ENCODE measurements around the gene HTR4.

HTR4 gene

DNA sequence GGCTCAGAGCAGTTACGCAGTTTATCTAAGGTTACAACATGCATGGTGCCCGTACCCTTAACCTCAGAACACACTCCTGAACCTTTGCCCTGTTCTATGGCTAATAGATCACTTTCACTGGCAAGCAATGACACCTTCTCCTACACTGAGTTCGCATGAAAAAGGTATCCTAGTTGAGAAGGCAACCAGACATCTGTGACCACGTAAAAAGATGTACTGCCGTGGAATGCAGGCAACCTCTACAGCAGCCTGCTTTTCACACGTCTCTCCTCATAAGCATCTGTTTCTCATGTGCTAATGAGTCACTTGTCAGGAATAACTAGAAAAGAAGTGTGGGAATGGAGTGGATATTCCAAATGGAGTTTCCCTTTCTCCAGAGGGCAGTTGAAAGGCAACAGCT, 199.1 kb downstream of the HTR4 start:
- no peak for DNase-seq (ENCODE audit: low read depth)
- no peak overlapping the region for H3K4me3 ChIP-seq (ENCODE audit: low read depth, low read length)

DNA sequence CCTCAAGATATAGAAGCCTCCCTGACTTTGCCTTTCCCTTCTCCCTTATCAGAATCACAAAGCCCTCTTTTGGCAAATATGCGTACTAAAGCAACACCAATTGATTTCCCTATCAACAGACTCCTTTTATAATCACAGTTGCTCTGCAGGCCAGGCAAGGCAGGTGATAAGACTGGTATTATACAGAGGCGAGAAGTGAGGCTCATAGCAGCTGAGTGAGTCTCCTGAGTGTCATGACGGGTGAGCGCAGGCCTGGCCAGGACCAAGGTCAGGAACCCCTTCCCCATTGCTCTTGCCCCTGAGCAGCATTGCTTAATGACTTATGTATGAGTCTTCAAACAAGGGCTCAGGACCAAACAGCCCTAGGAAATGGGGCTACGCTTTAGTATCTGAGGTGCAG, 199.8 kb downstream of the HTR4 start:
- DNase-seq (ENCODE audit: low read depth), result no peak
- H3K4me3 ChIP-seq (ENCODE audit: low read depth, low read length), result no peak overlapping the region

DNA sequence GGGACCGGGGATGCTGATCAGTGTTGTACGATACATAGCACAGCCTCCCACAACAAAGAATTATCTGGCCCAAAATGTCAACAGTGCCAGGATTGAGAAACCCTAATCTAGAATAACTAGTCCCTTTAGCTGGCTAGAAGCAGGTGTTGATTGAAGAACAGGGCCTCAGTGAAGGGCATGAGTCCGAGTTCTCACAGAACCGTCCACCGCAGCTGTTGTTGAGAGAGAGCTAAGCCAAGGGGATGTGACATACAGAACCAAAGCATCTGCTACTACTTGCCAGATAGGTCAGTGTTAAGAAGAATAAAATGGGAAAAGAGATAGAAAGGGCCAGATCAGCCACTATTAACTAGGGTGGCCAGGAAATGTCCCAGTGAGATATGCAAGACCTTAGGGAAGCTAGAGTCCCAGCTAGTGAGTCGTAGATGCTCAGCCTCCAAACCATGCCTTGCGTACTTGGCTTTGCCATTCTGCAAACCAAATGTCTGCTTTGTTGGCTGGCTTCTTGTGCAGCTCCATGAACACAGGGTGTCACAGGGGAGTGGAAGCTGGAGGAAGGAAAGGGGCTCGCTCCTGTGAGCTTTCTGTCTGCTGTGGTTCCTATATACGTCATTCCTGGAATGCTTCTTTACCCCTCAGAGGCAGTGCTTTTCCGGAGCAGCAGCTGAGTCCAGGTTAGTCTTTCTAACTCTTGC, 201.7 kb downstream of the HTR4 start:
- DNase-seq (ENCODE audit: low read depth), result no peak

DNA sequence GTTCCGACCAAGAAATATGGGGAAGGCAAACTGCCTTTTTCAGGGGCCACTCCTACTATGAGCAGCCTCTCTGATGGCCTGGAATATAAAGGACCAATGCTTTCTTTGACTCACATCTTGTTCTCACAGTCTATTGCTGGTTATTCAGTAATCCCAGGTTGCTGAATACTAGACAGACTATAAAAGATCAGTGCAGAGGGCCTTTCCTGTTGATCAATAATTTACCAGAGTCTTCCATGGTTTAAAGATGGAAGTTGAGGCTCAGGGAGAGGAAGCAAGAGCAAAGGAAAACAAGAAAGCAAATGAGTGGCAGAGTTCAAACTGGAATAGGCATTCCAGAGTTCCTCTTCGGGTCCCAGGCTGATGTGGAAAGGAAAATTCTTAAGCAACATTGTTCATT, 207.7 kb downstream of the HTR4 start:
- no peak overlapping the region for H3K4me3 ChIP-seq (ENCODE audit: low read depth, low read length)
- no peak for DNase-seq (ENCODE audit: low read depth)

More for the DNA sequence above, 201.7 kb downstream of the HTR4 start:
- no peak overlapping the region for H3K4me3 ChIP-seq (ENCODE audit: low read depth, low read length)

DNA sequence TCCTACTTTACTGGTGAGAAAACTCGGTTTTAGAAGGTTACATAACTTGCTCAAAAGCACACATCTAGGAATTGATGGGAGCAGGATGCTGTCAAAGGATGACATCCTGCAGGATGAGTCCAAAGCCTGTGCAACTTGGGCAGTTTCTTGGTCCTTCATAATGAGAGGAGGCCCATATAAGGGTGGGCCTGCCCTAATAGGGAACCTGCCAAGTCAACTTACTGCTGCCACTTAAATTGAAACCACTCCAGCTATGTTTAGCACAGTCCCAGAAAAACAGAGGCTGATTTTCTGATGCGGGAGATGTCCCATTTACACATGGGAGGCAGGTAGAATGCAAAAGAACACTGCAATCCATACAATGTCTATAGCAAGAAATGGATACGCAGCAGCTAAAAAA, 208.7 kb downstream of the HTR4 start:
- no peak overlapping the region for H3K4me3 ChIP-seq (ENCODE audit: low read depth, low read length)
- DNase-seq (ENCODE audit: low read depth), result no peak

DNA sequence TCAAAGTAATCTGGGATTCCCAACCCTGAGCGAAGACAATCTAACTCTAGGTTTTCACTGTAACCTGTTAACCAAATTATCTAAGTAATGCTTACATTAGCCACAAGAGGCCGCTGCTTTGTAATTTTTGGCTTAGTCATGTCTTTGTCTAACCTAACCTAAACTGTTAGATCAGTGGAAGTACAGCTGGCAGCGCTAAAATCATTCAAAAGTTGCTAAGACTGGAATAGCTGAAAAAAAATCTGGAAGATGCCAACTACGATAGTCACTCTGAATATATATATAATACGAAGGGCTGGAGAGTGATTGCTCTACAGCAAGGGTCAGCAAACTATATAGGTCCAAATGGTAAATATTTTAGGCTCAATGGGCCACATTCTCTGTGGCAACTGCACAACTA, 210.3 kb downstream of the HTR4 start:
- H3K4me3 ChIP-seq (ENCODE audit: low read depth, low read length), result no peak overlapping the region
- DNase-seq (ENCODE audit: low read depth), result peak; percentile 32

DNA sequence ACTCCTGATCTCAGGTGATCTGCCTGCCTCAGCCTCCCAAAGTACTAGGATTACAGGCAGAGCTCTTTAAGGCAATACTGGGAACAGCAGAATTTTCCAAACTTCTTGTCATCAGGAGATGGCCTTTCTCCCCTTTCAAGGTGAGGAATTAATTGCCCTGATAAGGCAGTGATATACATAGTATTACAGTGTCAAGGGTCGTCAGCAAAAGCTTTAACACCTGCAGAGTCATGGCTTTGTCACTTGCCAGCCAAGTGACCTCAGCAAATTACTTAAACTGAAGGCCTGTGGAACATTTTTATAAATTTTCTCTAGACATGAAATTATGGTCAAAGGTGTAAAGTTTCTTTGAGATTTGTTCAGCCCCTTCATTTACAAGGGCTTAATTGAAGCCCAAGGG, 211.1 kb downstream of the HTR4 start:
- H3K4me3 ChIP-seq (ENCODE audit: low read depth, low read length), result no peak overlapping the region
- no peak for DNase-seq (ENCODE audit: low read depth)

DNA sequence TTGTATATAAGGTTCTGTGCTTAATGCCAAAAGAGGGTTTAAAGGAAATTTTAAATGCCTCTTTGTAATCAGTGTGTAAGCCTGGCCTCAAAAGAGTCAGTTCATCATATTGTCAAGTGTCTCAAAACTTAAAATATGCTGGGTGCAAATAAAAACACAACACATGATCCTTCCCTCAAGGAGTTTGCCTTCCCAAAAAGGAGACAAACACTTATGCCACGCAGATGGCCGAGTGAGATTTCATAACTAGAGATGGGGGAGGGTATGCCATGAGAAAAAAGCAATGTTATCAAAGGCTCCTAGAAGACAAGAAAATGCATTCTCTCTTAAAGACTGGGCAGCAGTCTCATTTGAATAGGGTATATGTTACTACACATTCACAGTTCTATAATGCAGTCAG, 215.4 kb downstream of the HTR4 start:
- H3K4me3 ChIP-seq (ENCODE audit: low read depth, low read length), result no peak overlapping the region
- DNase-seq (ENCODE audit: low read depth), result no peak

DNA sequence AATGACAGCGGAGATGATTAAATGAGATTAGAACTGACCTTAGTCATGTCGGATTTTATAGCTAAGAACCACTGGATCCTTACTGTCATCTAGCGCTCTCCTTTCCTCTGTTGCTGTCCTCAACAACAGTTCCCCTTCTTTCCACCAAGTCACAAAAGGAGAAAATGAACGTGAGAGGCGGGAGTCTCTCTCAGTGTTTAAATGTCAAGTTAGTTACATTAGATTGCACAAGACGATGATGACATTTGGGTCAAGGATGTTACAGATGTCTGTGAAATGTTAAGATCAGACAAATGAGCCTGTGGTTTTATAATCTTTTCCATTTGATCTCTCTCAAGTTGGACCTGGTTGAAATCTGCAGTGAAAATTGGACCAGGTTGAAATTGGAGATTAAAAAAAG, 217.1 kb downstream of the HTR4 start:
- H3K4me3 ChIP-seq (ENCODE audit: low read depth, low read length), result no peak overlapping the region
- no peak for DNase-seq (ENCODE audit: low read depth)

DNA sequence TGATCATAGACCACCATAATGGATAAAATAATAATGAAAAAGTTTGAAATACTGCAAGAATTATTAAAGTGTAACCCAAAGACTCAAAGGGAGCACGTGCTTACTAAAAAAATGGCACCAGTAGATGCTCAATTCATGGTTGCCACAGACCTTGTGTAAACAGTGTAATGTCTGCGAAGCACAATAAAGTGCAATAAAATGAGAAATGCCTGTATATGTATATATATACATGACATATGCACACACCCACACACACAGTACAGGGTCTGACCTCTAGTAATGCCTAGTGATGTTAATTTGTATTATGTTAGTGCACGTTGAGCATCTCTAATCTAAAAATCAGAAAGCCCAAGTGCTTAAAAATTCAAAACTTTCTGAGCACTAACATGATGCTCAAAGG, 218.3 kb downstream of the HTR4 start:
- DNase-seq (ENCODE audit: low read depth), result no peak
- no peak overlapping the region for H3K4me3 ChIP-seq (ENCODE audit: low read depth, low read length)

DNA sequence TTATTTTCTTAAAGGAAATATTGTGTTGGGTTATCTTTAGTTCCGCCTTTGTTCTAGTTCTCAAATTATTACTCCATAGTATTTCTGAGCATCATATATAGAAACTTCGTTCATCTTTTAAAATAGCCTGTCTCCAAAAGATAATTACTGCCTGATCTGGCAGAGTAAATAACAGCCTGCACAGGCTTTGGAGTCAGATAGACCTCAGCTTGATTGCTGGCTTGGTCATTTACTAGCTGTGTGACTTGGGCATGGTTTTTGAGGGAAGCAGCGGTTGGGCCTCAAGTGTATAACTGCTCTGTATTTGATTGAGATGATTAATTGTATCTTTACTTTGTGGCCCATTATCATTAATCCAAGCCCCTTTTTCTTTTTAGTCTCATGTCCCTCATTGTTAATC, 220.5 kb downstream of the HTR4 start:
- no peak overlapping the region for H3K4me3 ChIP-seq (ENCODE audit: low read depth, low read length)
- no peak for DNase-seq (ENCODE audit: low read depth)

All from skeletal muscle cell (primary cell).